Neural cell (in vitro differentiated cells): ENCODE measurements around the gene ANKRD62. TPM values are rescaled to one million over a fixed set of nuclear protein-coding genes. Genes with fewer than 3 reads are reported as not detected.

Experiments used
- H2AFZ ChIP-seq: fragments of 200-600, 300-800 bp; sonication (generic), shearing (Covaris generic); 2 replicates; pipeline ENCODE4 v1.6.0; 2014; ENCODE audit warnings: low read depth, mild to moderate bottlenecking, antibody characterized with exemption, low read length, moderate library complexity
- H3F3A ChIP-seq: fragments of 200-600 bp; shearing (Covaris generic); 2 replicates; pipeline ENCODE4 v1.6.1; 2016; ENCODE audit warnings: mild to moderate bottlenecking, moderate library complexity, mixed read lengths, antibody characterized with exemption, low read length; ENCODE audit not compliant: insufficient read depth, poor library complexity, severe bottlenecking
- H3K27ac ChIP-seq: fragments of 200-600, 300-800 bp; sonication (generic), shearing (Covaris generic); 2 replicates; pipeline ENCODE4 v1.5.1; 2014; ENCODE audit warnings: mild to moderate bottlenecking, low read length, moderate library complexity
- H3K27me3 ChIP-seq: fragments of 300-800, 200-600 bp; sonication (generic), shearing (Covaris generic); 2 replicates; pipeline ENCODE4 v1.6.0; 2014; ENCODE audit warnings: mild to moderate bottlenecking, low read depth, low read length, moderate library complexity; ENCODE audit not compliant: insufficient read depth
- H3K36me3 ChIP-seq: fragments of 300-800, 200-600 bp; sonication (generic), shearing (Covaris generic); 2 replicates; pipeline ENCODE4 v1.5.1; 2014; ENCODE audit warnings: mild to moderate bottlenecking, antibody characterized with exemption, low read length, moderate library complexity; ENCODE audit not compliant: insufficient read depth
- H3K4me2 ChIP-seq: fragments of 300-800, 200-600 bp; sonication (generic), shearing (Covaris generic); 2 replicates; pipeline ENCODE4 v1.6.0; 2014; ENCODE audit warnings: mild to moderate bottlenecking, low read length
- H3K4me3 ChIP-seq: fragments of 300-800, 200-600 bp; sonication (generic), shearing (Covaris generic); 2 replicates; pipeline ENCODE4 v1.5.1; 2014; ENCODE audit warnings: mild to moderate bottlenecking, low read length, moderate library complexity
- H3K79me2 ChIP-seq: fragments of 200-600 bp; shearing (Covaris generic); replicated peaks from 2 replicates; pipeline ENCODE4 v1.6.0; 2014; ENCODE audit warnings: mild to moderate bottlenecking, low read length, moderate library complexity; ENCODE audit not compliant: insufficient read depth
- H3K9ac ChIP-seq: fragments of 300-800, 200-600 bp; sonication (generic), shearing (Covaris generic); 2 replicates; pipeline ENCODE4 v1.6.1; 2016; ENCODE audit warnings: mild to moderate bottlenecking, low read length, mixed read lengths
- H3K9me2 ChIP-seq: fragments of 200-600 bp; shearing (Covaris generic); 2 replicates; pipeline ENCODE4 v1.6.1; 2016; ENCODE audit warnings: mild to moderate bottlenecking, low read length, mixed read lengths; ENCODE audit not compliant: insufficient read depth
- H3K9me3 ChIP-seq: fragments of 200-600, 300-800 bp; sonication (generic), shearing (Covaris generic); 2 replicates; pipeline ENCODE4 v1.6.1; 2016; ENCODE audit warnings: mild to moderate bottlenecking, mixed run types, low read length, moderate library complexity, mixed read lengths
- H4K20me1 ChIP-seq: fragments of 200-600 bp; shearing (Covaris generic); 2 replicates; pipeline ENCODE4 v1.6.1; 2016; ENCODE audit warnings: mild to moderate bottlenecking, mixed run types; ENCODE audit not compliant: insufficient read depth
- EP300 ChIP-seq: fragments of 450-650 bp; conservative IDR thresholded peaks from 2 replicates; pipeline ENCODE4 v1.6.1; 2014; ENCODE audit warnings: antibody characterized with exemption, mild to moderate bottlenecking, moderate library complexity; ENCODE audit not compliant: poor library complexity, severe bottlenecking
- EZH2 ChIP-seq: fragments of 200-600, 300-800 bp; shearing (Covaris generic), sonication (generic); IDR thresholded peaks from 2 replicates; pipeline ENCODE4 v1.6.1; 2014; ENCODE audit warnings: antibody characterized with exemption, low read length, borderline replicate concordance, mild to moderate bottlenecking; ENCODE audit not compliant: insufficient read depth, poor library complexity, severe bottlenecking
- MXI1 ChIP-seq: fragments of 450-650 bp; conservative IDR thresholded peaks from 2 replicates; pipeline ENCODE4 v1.6.1; 2014; ENCODE audit warnings: antibody characterized with exemption, mild to moderate bottlenecking; ENCODE audit not compliant: poor library complexity, severe bottlenecking
- POLR2AphosphoS5 ChIP-seq: IDR thresholded peaks from 2 replicates; pipeline ENCODE4 v1.6.1; 2012
- RAD21 ChIP-seq: fragments of 450-650 bp; conservative IDR thresholded peaks from 2 replicates; pipeline ENCODE4 v1.6.1; 2014; ENCODE audit warnings: antibody characterized with exemption, mild to moderate bottlenecking, moderate library complexity
- SMC3 ChIP-seq: fragments of 450-650 bp; conservative IDR thresholded peaks from 2 replicates; pipeline ENCODE4 v1.6.1; 2014; ENCODE audit warnings: antibody characterized with exemption, mild to moderate bottlenecking, moderate library complexity; ENCODE audit not compliant: poor library complexity
- TAF1 ChIP-seq: IDR thresholded peaks from 2 replicates; pipeline ENCODE4 v1.6.1; 2012; ENCODE audit warnings: low read depth
- polyA plus RNA-seq: library from polyadenylated mRNA; depleted of rRNA; stranded (reverse); fragments of >200 nt; gene quantifications from 2 replicates; pipeline ENCODE4 v1.2.3, GENCODE V29; 2014
- TF ChIP-seq, protein P1 (sequence below): fragments of 450-650 bp; IDR thresholded peaks from 2 replicates; pipeline ENCODE4 v1.5.1; 2014; ENCODE audit warnings: antibody characterized with exemption, mild to moderate bottlenecking, moderate library complexity; ENCODE audit not compliant: poor library complexity, severe bottlenecking
- TF ChIP-seq, protein P2 (sequence below): IDR thresholded peaks from 2 replicates; pipeline ENCODE4 v1.6.1; 2012; ENCODE audit warnings: borderline replicate concordance

Gene ANKRD62
- polyA plus RNA-seq, 1 donor from 2014 or later, result not detected

DNA sequence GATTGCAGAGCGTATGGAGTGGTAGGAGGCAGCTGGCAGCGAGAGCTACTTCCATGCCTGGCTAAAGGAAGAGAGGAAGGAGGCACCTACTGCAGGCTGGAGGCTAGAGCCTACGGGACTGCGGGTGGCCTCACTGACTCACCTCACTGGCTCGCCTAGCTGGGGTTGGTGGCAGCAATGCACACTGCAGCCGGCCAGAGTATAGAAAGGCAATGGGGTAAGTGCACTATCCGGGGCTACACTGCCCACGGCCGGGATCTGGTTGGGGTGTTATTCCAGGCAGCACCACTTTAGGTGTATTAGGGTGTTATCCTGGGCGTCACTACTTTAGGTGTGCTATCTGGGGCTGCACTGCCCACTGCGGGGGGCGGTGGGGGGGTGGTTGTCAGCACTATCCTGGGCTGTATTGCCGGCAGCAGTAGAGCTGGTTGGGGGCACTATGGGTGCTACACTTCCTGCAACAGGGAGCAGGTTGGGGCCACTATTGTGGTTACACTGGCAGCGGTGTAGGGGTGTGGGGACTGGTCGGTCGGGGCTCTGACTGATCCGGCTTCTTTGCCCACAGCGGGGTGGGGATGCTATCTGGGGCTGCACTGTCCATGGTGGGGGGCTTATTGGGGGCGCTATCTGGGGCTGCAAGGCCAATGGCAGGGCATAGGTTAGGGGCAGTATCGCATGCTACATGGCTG, 33.3 kb upstream of the ANKRD62 start:
- Histone ChIP-seq H2AFZ (no peak overlapping the region), H3F3A (no peaks in the 10 kb centered on the region), H3K9ac (no peak overlapping the region), H3K4me3 (no peak overlapping the region), H3K4me2 (no peak overlapping the region), H3K27ac (no peak overlapping the region), H3K27me3 (no peaks in the 10 kb centered on the region), H3K36me3 (no peaks in the 10 kb centered on the region), H3K9me3 (no peaks in the 10 kb centered on the region), H3K9me2 (no peaks in the 10 kb centered on the region), H3K79me2 (no peaks in the 10 kb centered on the region), H4K20me1 (no peaks in the 10 kb centered on the region)
- TF ChIP-seq POLR2AphosphoS5 (no peak), RAD21 (no peak), TAF1 (no peak), EZH2 (no peak), MXI1 (no peak), SMC3 (no peak), EP300 (no peak)
- TF ChIP-seq, protein P1, sequence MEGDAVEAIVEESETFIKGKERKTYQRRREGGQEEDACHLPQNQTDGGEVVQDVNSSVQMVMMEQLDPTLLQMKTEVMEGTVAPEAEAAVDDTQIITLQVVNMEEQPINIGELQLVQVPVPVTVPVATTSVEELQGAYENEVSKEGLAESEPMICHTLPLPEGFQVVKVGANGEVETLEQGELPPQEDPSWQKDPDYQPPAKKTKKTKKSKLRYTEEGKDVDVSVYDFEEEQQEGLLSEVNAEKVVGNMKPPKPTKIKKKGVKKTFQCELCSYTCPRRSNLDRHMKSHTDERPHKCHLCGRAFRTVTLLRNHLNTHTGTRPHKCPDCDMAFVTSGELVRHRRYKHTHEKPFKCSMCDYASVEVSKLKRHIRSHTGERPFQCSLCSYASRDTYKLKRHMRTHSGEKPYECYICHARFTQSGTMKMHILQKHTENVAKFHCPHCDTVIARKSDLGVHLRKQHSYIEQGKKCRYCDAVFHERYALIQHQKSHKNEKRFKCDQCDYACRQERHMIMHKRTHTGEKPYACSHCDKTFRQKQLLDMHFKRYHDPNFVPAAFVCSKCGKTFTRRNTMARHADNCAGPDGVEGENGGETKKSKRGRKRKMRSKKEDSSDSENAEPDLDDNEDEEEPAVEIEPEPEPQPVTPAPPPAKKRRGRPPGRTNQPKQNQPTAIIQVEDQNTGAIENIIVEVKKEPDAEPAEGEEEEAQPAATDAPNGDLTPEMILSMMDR, result no peak
- TF ChIP-seq, protein P2, sequence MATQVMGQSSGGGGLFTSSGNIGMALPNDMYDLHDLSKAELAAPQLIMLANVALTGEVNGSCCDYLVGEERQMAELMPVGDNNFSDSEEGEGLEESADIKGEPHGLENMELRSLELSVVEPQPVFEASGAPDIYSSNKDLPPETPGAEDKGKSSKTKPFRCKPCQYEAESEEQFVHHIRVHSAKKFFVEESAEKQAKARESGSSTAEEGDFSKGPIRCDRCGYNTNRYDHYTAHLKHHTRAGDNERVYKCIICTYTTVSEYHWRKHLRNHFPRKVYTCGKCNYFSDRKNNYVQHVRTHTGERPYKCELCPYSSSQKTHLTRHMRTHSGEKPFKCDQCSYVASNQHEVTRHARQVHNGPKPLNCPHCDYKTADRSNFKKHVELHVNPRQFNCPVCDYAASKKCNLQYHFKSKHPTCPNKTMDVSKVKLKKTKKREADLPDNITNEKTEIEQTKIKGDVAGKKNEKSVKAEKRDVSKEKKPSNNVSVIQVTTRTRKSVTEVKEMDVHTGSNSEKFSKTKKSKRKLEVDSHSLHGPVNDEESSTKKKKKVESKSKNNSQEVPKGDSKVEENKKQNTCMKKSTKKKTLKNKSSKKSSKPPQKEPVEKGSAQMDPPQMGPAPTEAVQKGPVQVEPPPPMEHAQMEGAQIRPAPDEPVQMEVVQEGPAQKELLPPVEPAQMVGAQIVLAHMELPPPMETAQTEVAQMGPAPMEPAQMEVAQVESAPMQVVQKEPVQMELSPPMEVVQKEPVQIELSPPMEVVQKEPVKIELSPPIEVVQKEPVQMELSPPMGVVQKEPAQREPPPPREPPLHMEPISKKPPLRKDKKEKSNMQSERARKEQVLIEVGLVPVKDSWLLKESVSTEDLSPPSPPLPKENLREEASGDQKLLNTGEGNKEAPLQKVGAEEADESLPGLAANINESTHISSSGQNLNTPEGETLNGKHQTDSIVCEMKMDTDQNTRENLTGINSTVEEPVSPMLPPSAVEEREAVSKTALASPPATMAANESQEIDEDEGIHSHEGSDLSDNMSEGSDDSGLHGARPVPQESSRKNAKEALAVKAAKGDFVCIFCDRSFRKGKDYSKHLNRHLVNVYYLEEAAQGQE, result no peak

DNA sequence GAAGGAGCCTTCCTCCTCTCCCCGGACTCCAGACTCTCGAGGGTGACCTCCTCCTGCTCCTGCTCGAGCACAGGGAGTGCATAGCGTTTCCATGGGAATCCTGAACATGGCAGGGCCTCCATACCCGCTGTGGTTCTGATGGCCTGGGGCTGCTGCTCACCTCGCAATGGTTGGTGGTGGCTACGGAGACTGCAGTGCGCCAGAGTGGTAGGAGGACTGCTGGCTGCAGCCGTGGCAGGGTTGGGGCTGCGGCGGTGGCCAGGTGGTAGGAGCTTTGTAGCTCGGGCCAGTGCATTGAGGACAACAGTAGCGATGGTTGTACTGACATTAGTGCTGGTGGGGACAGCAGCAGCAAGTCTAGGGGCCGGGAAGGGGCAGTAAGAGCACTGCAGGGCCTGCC, 32.0 kb upstream of the ANKRD62 start:
- no peaks in the 10 kb centered on the region for H4K20me1 ChIP-seq
- no peak for TF ChIP-seq RAD21
- no peak for TF ChIP-seq EP300
- no peak for TF ChIP-seq EZH2
- TF ChIP-seq TAF1, result no peak
- no peak for TF ChIP-seq SMC3
- no peak for TF ChIP-seq POLR2AphosphoS5
- TF ChIP-seq, protein P2, result no peak
- no peak for TF ChIP-seq MXI1
- TF ChIP-seq, protein P1, result no peak
- H3F3A ChIP-seq, result no peaks in the 10 kb centered on the region
- H3K9me3 ChIP-seq, result no peaks in the 10 kb centered on the region
- H3K9ac ChIP-seq, result no peak overlapping the region
- H3K4me2 ChIP-seq, result no peak overlapping the region
- H3K27ac ChIP-seq, result no peak overlapping the region
- H3K79me2 ChIP-seq, result no peaks in the 10 kb centered on the region
- no peak overlapping the region for H3K4me3 ChIP-seq
- no peaks in the 10 kb centered on the region for H3K36me3 ChIP-seq
- no peak overlapping the region for H2AFZ ChIP-seq
- no peaks in the 10 kb centered on the region for H3K27me3 ChIP-seq
- no peaks in the 10 kb centered on the region for H3K9me2 ChIP-seq
